GM12878 (cell line): ENCODE results near the gene COPS6. TPM values are rescaled to one million over a fixed set of nuclear protein-coding genes. Genes with fewer than 3 reads are reported as not detected.

Source experiments
- ATAC-seq: fragments of 200-7000 bp; cut with Tn5 transposase; 3 replicates; pipeline ENCODE4 v1.9.1; 2020; ENCODE audit warnings: mild to moderate bottlenecking, moderate library complexity
- BruUV-seq: library from RNA; stranded (reverse); fragments of 400-500 nt; replicated peaks from 2 replicates; lab custom pipeline; 2021; lab: Mats Ljungman, UMichigan
- CTCF ChIA-PET: fragments of 300-600 bp; sonication (Branson Sonifier 250); formaldehyde crosslinking; extraction: SDS; loops from one replicate; lab custom pipeline; 2021; ENCODE audit warnings: inconsistent platforms; lab: Yijun Ruan, JAX
- POLR2A ChIA-PET: fragments of 350-600 bp; formaldehyde crosslinking; extraction: SDS; loops from one replicate; lab custom pipeline; 2021; ENCODE audit warnings: inconsistent platforms; lab: Charles Lee
- RAD21 ChIA-PET: fragments of 300-600 bp; sonication (Branson Sonifier 250); formaldehyde crosslinking; loops from one replicate; lab custom pipeline; 2023; ENCODE audit warnings: antibody characterized with exemption; ENCODE audit not compliant: unreplicated experiment; lab: Charles Lee
- SMC1A ChIA-PET: fragments of 300-600 bp; sonication (Branson Sonifier 250); formaldehyde crosslinking; loops from one replicate; lab custom pipeline; 2023; ENCODE audit not compliant: unreplicated experiment, uncharacterized antibody; lab: Charles Lee
- DNase-seq: peaks from one replicate; pipeline ENCODE4 v3.0.0-alpha.2; 2011; ENCODE audit warnings: low read depth, low spot score
- FAIRE-seq: peaks from 3 replicates; lab custom pipeline; 2011; peaks lifted over from hg19 to GRCh38; lab: Jason Lieb, UNC
- H2AFZ ChIP-seq: 2 replicates; pipeline ENCODE4 v1.6.0; 2011; ENCODE audit warnings: low read depth, low read length, control low read depth; ENCODE audit not compliant: control insufficient read depth
- H3K27ac ChIP-seq: 2 replicates; pipeline ENCODE4 v1.5.1; 2011; ENCODE audit warnings: control low read depth; ENCODE audit not compliant: control insufficient read depth, insufficient read depth
- H3K27me3 ChIP-seq, 2 experiments: replicated peaks in 1 of 2; 2 replicates each; pipeline versions ENCODE4 v1.6.0 to v1.6.1; 2011; ENCODE audit warnings: low read length in 1 of 2; ENCODE audit not compliant: control insufficient read depth in 2 of 2, insufficient read depth in 2 of 2
- H3K36me3 ChIP-seq, 2 experiments: 2 replicates each; pipeline ENCODE4 v1.5.1; 2011; ENCODE audit warnings: low read length in 1 of 2; ENCODE audit not compliant: control insufficient read depth in 2 of 2, insufficient read depth in 2 of 2
- H3K4me1 ChIP-seq: 2 replicates; pipeline ENCODE4 v1.6.1; 2011; ENCODE audit warnings: mild to moderate bottlenecking, low read length, moderate library complexity, mixed read lengths; ENCODE audit not compliant: control insufficient read depth, insufficient read depth
- H3K4me2 ChIP-seq: 2 replicates; pipeline ENCODE4 v1.6.0; 2011; ENCODE audit warnings: control low read depth; ENCODE audit not compliant: control insufficient read depth, insufficient read depth
- H3K4me3 ChIP-seq: fragments of 200-600 bp; sonication (generic); 2 replicates; pipeline ENCODE4 v1.5.1; 2016
- H3K79me2 ChIP-seq: 2 replicates; pipeline ENCODE4 v1.6.0; 2011; ENCODE audit warnings: low read length; ENCODE audit not compliant: control insufficient read depth, insufficient read depth
- H3K9ac ChIP-seq: 2 replicates; pipeline ENCODE4 v1.8.0; 2011; ENCODE audit warnings: low read length, control low read depth, mixed read lengths; ENCODE audit not compliant: control insufficient read depth, insufficient read depth
- H3K9me3 ChIP-seq: replicated peaks from 3 replicates; pipeline ENCODE4 v1.5.1; 2011; ENCODE audit warnings: mild to moderate bottlenecking, low read length; ENCODE audit not compliant: control insufficient read depth, insufficient read depth
- H4K20me1 ChIP-seq: 2 replicates; pipeline ENCODE4 v1.6.0; 2011; ENCODE audit not compliant: control insufficient read depth, insufficient read depth
- BACH1 ChIP-seq: fragments of 450-650 bp; IDR thresholded peaks from 2 replicates; pipeline ENCODE4 v1.6.1; 2017; ENCODE audit warnings: mild to moderate bottlenecking, borderline replicate concordance
- CHD4 ChIP-seq: fragments of 200-600 bp; sonication (generic); IDR thresholded peaks from 2 replicates; pipeline ENCODE4 v1.6.1; 2016; ENCODE audit warnings: mild to moderate bottlenecking
- EZH2 ChIP-seq: IDR thresholded peaks from 2 replicates; pipeline ENCODE4 v1.6.1; 2012; ENCODE audit warnings: low read depth, mild to moderate bottlenecking, control low read depth, inconsistent platforms, low read length, borderline replicate concordance; ENCODE audit not compliant: control insufficient read depth
- HCFC1 ChIP-seq: fragments of 150-350 bp; IDR thresholded peaks from 2 replicates; pipeline ENCODE4 v1.6.1; 2014; ENCODE audit warnings: low read length
- HSF1 ChIP-seq: fragments of 150-350 bp; IDR thresholded peaks from 2 replicates; pipeline ENCODE4 v1.6.1; 2014; ENCODE audit warnings: mild to moderate bottlenecking, low read depth, low read length
- NR2C2 ChIP-seq: IDR thresholded peaks from 2 replicates; pipeline ENCODE4 v1.6.1; 2011; ENCODE audit warnings: borderline replicate concordance, low read depth; ENCODE audit not compliant: control insufficient read depth, insufficient read length
- PRDM15 ChIP-seq: fragments of 450-650 bp; formaldehyde crosslinking; IDR thresholded peaks from 2 replicates; pipeline ENCODE4 v1.4.0; 2020; ENCODE audit warnings: mild to moderate bottlenecking, moderate library complexity
- RB1 ChIP-seq: fragments of 450-650 bp; formaldehyde crosslinking; IDR thresholded peaks from 2 replicates; pipeline ENCODE4 v1.6.1; 2017; ENCODE audit warnings: mild to moderate bottlenecking, borderline replicate concordance
- RUNX3 ChIP-seq: IDR thresholded peaks from 2 replicates; pipeline ENCODE4 v1.6.1; 2012; ENCODE audit warnings: low read length, inconsistent platforms
- SIX5 ChIP-seq: IDR thresholded peaks from 2 replicates; pipeline ENCODE4 v1.6.1; 2011; ENCODE audit warnings: mild to moderate bottlenecking, low read depth, low read length, moderate library complexity; ENCODE audit not compliant: severe bottlenecking
- SPI1 ChIP-seq: IDR thresholded peaks from 2 replicates; pipeline ENCODE4 v1.6.1; 2011; ENCODE audit warnings: low read depth, mild to moderate bottlenecking, low read length, moderate library complexity, borderline replicate concordance; ENCODE audit not compliant: insufficient read depth
- SREBF2 ChIP-seq: IDR thresholded peaks from 2 replicates; pipeline ENCODE4 v1.6.1; 2012; ENCODE audit warnings: mild to moderate bottlenecking, low read length
- SRF ChIP-seq, 2 experiments: IDR thresholded peaks; 2 replicates each; pipeline ENCODE4 v1.6.1; 2011; ENCODE audit warnings: low read depth in 2 of 2, low read length in 2 of 2, mild to moderate bottlenecking in 1 of 2, moderate library complexity in 1 of 2
- TBL1XR1 ChIP-seq: IDR thresholded peaks from 2 replicates; pipeline ENCODE4 v1.6.1; 2012; ENCODE audit warnings: low read depth, low read length, improper control_type of control experiment
- TCF3 ChIP-seq: IDR thresholded peaks from 2 replicates; pipeline ENCODE4 v1.6.1; 2012; ENCODE audit warnings: low read depth, mild to moderate bottlenecking, low read length, borderline replicate concordance; ENCODE audit not compliant: insufficient read depth
- YY1 ChIP-seq: IDR thresholded peaks from 2 replicates; pipeline ENCODE4 v1.6.1; 2011; ENCODE audit warnings: low read depth, mild to moderate bottlenecking, low read length
- ZNF207 ChIP-seq: fragments of 450-650 bp; IDR thresholded peaks from 2 replicates; pipeline ENCODE4 v1.6.1; 2014; ENCODE audit warnings: antibody characterized with exemption, mild to moderate bottlenecking, borderline replicate concordance
- WGBS: methylation state at CpG from one replicate; pipeline ENCODE4 v1.1.6; 2016; ENCODE audit warnings: low lambda C conversion rate; ENCODE audit not compliant: insufficient replicate concordance, insufficient coverage; ENCODE audit errors: missing lambda C conversion rate; 5-methylcytosine and 5-hydroxymethylcytosine counted together
- in situ Hi-C: fragments of 300-500 bp; cut with MboI; formaldehyde crosslinking; loops from 9 replicates; pipeline ENCODE4 v1.14.3; 2018; ENCODE audit warnings: mixed read lengths
- intact Hi-C: fragments of 100-400 bp; cut with micrococcal nuclease; formaldehyde crosslinking; loops from one replicate; pipeline ENCODE4 v1.14.2; 2022; ENCODE audit not compliant: unreplicated experiment
- polyA plus RNA-seq, 11 experiments: library from polyadenylated mRNA; depleted of rRNA in 4 of 11; unstranded in 6 of 11; stranded (reverse) in 5 of 11; fragments of >200 nt; fragmentation: Nextera tagmentation in 4 of 11; fragmentation: Illumina TruSeq in 1 of 11; extraction: Ambion mirVana in 4 of 11; extraction: Trizol in 1 of 11; gene quantifications; 1 replicate in 1 of 11; 2 replicates in 10 of 11; pipeline versions ENCODE4 v1.2.1 to v1.2.3, GENCODE V29; 2011 to 2016; ENCODE audit warnings: inconsistent platforms in 2 of 11, missing spikeins in 2 of 11, low read depth in 1 of 11
- total RNA-seq, 4 experiments: library from RNA; depleted of rRNA in 3 of 4; stranded (reverse); fragments of >200 nt in 3 of 4; fragmentation: Illumina TruSeq in 1 of 4; extraction: Trizol in 1 of 4; gene quantifications; 2 replicates each; pipeline versions ENCODE4 v1.2.1 to v1.2.3, GENCODE V29; 2013 to 2021

COPS6 gene
- total and polyA plus RNA-seq, 10 of the 15 experiments (the other 5 are each of a cell fraction or from before 2014, with no cell fraction given): 28.5 to 182 (median 81.5) TPM

GRCh38 chr7:100081535-100082102, 7.2 kb upstream of the COPS6 start, which contains the start of gene ZNF3:
Gene ZNF3, minus strand, starts transcription at chr7:100081723. Its CDS starts 4,366 bp downstream, at chr7:100077357.
- under 1% methylated on average over 54 of the region's 55 CpGs for WGBS
- no peaks in the 10 kb centered on the region for H4K20me1 ChIP-seq
- peaks cover 0 to 5% of the 10 kb centered on the region in 2 experiments; a peak in 3 of 4 replicates for H3K36me3 ChIP-seq
- peak within 1 kb of the TSS; percentile 85 for H2AFZ ChIP-seq
- ChIA-PET SMC1A (interaction anchor here (1.0 to 1.6 kb wide), 9 partner anchors 19 to 168 kb away, joined by 3 to 11 read pairs (median 4); partner anchors contain the start of genes AP4M1, LAMTOR4 and MCM7), POLR2A (interaction anchor here (1.0 to 1.6 kb wide), 6 partner anchors 12 to 39 kb away, joined by 3 to 15 read pairs (median 4); partner anchors contain the start of genes AP4M1, MCM7 and ZSCAN21), RAD21 (interaction anchor here (0.9 to 1.4 kb wide), 9 partner anchors 10 to 397 kb away, joined by 3 to 23 read pairs (median 4); partner anchors contain the start of genes AP4M1, MCM7, TRIM4 and TSC22D4), CTCF (interaction anchor here (1.0 to 1.4 kb wide), 13 partner anchors 10 to 168 kb away, joined by 3 to 15 read pairs (median 4); partner anchors contain the start of genes MBLAC1 and ZKSCAN1)
- ATAC-seq: peak; percentile 90
- no peaks in the 10 kb centered on the region; the same call in 2 of the 3 replicates for H3K9me3 ChIP-seq
- peaks cover 41% of the 10 kb centered on the region for H3K79me2 ChIP-seq
- peak within 1 kb of the TSS; percentile 88 for H3K4me3 ChIP-seq
- intact Hi-C loops (loop anchor here (1.0 to 10.0 kb wide), 6 partner anchors 20 to 167 kb away; partner anchors contain the start of genes AP4M1, LAMTOR4, MBLAC1 and MCM7), in situ Hi-C loops (no loop called here)
- peak within 1 kb of the TSS; percentile 84 for H3K4me2 ChIP-seq
- H3K4me1 ChIP-seq: peaks cover 4% of the 10 kb centered on the region
- peak within 1 kb of the TSS; percentile 94 for H3K9ac ChIP-seq
- DNase-seq: peak; percentile 97
- FAIRE-seq: peak; percentile 100
- H3K27ac ChIP-seq: peak within 1 kb of the TSS; percentile 89
- H3K27me3 ChIP-seq: no peaks in the 10 kb centered on the region
- no TSS peak for BruUV-seq
- peak; percentile 74 for TF ChIP-seq SREBF2
- peak; percentile 77; the same call in 1 of the 2 replicates for TF ChIP-seq TBL1XR1
- peak; percentile 84 for TF ChIP-seq HCFC1
- TF ChIP-seq YY1: peak; percentile 70
- TF ChIP-seq HSF1: no peak
- peak; percentile 79; the same call in 1 of the 2 replicates for TF ChIP-seq RB1
- peak; percentile 94 for TF ChIP-seq NR2C2
- peak; percentile 100 for TF ChIP-seq BACH1
- TF ChIP-seq SPI1: peak; percentile 4; the same call in 1 of the 2 replicates
- peak; percentile 92 for TF ChIP-seq RUNX3
- no peak for TF ChIP-seq EZH2
- TF ChIP-seq SIX5: peak; percentile 62
- TF ChIP-seq PRDM15 (CRISPR knock-in tag): no peak
- TF ChIP-seq ZNF207: peak; percentile 30; the same call in 1 of the 2 replicates
- peak; percentile 71 to 88; a peak in 3 of 4 replicates for TF ChIP-seq SRF (IDR thresholded peaks at IDR 0.05; ENCODE audit: low read depth in 2 of 2, low read length in 2 of 2)
- no peak for TF ChIP-seq TCF3
- TF ChIP-seq CHD4: no peak
